Measurements from ENCODE around the gene CACNA1B.

DNA sequence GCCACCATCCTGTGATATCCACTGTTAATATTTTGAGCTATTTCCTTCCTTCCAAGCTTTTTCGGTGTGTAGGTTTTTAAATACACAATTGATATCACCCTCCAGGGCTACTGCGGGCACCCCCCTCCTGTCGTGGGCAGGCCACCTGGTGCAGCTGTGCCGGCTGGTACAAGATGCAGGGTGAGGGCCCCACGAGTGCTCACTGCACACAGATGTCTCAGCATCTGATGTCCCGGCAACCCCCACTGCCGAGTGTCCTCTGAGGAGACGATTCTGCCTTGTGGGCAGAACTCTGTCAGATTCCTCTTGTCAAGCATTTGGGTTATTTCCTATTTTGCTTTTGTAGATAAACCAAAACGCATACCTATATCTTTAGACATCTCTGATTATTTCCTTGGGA lies 25.1 kb downstream of the CACNA1B start:
- TF ChIP-seq, protein P1, sequence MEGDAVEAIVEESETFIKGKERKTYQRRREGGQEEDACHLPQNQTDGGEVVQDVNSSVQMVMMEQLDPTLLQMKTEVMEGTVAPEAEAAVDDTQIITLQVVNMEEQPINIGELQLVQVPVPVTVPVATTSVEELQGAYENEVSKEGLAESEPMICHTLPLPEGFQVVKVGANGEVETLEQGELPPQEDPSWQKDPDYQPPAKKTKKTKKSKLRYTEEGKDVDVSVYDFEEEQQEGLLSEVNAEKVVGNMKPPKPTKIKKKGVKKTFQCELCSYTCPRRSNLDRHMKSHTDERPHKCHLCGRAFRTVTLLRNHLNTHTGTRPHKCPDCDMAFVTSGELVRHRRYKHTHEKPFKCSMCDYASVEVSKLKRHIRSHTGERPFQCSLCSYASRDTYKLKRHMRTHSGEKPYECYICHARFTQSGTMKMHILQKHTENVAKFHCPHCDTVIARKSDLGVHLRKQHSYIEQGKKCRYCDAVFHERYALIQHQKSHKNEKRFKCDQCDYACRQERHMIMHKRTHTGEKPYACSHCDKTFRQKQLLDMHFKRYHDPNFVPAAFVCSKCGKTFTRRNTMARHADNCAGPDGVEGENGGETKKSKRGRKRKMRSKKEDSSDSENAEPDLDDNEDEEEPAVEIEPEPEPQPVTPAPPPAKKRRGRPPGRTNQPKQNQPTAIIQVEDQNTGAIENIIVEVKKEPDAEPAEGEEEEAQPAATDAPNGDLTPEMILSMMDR (IDR thresholded peaks at IDR 0.05) = no peak
- no peak for TF ChIP-seq EP300 (IDR thresholded peaks at IDR 0.05)
- TF ChIP-seq POLR2AphosphoS5 (IDR thresholded peaks at IDR 0.05) = no peak
- TF ChIP-seq POLR2A (IDR thresholded peaks at IDR 0.05) = no peak

Data from sigmoid colon (tissue), 4 donors.